Choroid plexus epithelial cell (primary cell): Measurements from ENCODE around the gene CORO7.
A peak's percentile ranks its signal among the peaks of the same experiment; 100 is the strongest.

Experiments used
- DNase-seq: peaks from one replicate; pipeline ENCODE4 v3.0.0-alpha.2; 2010; ENCODE audit warnings: low read depth
- H3K4me3 ChIP-seq: 2 replicates; pipeline ENCODE4 v1.5.1; 2011; ENCODE audit warnings: low read depth, mild to moderate bottlenecking, control low read depth, low read length, moderate library complexity
- TF ChIP-seq, protein P1 (sequence below): conservative IDR thresholded peaks from 2 replicates; pipeline ENCODE4 v1.5.1; 2011; ENCODE audit warnings: low read depth, mild to moderate bottlenecking, control low read depth, inconsistent platforms, low read length, moderate library complexity

The CORO7 gene

GRCh38 chr16:4373909-4374742 lies 42.3 kb downstream of the CORO7 start:
- peak overlapping the region; percentile 80 for H3K4me3 ChIP-seq
- DNase-seq, result peak; percentile 97
- TF ChIP-seq, protein P1, sequence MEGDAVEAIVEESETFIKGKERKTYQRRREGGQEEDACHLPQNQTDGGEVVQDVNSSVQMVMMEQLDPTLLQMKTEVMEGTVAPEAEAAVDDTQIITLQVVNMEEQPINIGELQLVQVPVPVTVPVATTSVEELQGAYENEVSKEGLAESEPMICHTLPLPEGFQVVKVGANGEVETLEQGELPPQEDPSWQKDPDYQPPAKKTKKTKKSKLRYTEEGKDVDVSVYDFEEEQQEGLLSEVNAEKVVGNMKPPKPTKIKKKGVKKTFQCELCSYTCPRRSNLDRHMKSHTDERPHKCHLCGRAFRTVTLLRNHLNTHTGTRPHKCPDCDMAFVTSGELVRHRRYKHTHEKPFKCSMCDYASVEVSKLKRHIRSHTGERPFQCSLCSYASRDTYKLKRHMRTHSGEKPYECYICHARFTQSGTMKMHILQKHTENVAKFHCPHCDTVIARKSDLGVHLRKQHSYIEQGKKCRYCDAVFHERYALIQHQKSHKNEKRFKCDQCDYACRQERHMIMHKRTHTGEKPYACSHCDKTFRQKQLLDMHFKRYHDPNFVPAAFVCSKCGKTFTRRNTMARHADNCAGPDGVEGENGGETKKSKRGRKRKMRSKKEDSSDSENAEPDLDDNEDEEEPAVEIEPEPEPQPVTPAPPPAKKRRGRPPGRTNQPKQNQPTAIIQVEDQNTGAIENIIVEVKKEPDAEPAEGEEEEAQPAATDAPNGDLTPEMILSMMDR, result no peak

- DNase-seq, result no peak
- peak overlapping the region; percentile 80 for H3K4me3 ChIP-seq
- TF ChIP-seq, protein P1, result no peak
These were observed 43.0 kb downstream of the CORO7 start for GRCh38 chr16:4373356-4373908.

DNA sequence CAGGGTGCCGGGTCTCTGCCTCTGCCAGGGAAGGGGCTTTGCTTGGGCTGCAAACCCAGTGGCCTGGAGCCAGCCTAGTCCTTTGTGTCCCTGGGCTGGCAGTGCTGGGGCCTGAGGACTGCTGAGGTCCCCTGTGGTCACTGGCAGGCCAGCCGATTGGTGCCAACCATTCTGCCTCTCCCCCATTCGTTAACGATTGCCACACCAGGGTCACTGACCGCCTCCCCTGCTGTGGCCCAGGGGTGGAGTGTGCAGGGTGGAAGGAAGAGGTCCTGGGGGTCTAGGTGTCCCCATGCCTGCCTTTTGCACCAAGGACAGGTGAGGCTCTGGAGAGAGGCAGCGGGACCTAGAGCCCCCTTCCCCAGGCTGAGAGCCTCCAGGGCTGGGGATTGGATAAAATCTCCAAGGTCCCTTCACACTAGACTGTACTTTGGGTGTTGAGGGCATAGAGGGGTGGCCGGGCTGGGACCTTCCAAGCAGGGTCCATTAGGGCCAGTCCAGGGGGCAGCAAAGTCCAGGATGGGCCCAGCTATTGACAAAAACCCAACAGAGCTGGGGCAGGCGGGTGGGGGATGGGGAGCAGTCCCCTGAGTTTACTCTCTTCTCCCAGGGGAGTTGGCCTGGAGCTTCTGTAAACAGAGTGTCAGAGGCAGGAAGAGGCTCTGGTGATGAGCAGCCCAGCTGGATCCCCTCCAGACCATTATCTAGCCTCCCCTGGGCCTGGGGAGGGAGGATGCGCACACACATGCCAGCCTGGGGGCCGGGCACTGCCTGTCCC lies 43.6 kb downstream of the CORO7 start:
- no peak for DNase-seq
- TF ChIP-seq, protein P1, result no peak
- peak overlapping the region; percentile 80 for H3K4me3 ChIP-seq

DNA sequence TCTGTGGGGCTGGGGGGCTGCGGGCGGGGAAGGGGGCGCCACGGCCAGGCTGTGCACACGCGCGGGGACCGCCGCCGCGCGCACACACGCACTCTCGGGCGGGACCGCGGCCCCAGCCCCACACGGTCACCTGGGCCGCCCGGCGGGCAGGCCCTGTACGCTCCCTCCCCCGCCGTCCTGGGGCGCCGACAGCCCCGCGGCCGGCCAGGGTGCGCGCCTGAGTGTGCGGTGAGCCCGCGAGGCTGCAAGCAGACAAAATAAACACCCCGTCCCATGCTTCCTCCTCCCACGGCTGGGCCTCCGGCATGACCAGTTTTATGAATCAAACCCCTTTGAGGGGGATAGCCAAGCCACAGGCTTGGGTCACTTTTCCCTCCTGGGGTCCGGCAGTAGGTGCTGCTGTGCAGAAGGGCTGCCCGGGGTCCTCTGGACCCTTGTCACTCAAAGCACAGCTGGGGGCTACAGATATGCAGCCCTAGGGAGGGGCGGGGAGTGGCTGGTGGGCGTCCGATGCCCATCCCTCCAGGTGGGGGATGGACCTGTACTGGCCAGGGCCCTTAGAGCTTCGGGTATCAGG lies 44.3 kb downstream of the CORO7 start:
- TF ChIP-seq, protein P1, result no peak
- DNase-seq, result no peak
- peak overlapping the region; percentile 80 for H3K4me3 ChIP-seq

- TF ChIP-seq, protein P1, result no peak
- peak; percentile 76 for DNase-seq
- H3K4me3 ChIP-seq, result peak within 1 kb of the TSS; percentile 80
These were observed 44.9 kb downstream of the CORO7 start, which contains the start of gene VASN for GRCh38 chr16:4371357-4372000. VASN (plus strand) TSS chr16:4371848; CDS start chr16:4380878, 9,030 bp downstream.

DNA sequence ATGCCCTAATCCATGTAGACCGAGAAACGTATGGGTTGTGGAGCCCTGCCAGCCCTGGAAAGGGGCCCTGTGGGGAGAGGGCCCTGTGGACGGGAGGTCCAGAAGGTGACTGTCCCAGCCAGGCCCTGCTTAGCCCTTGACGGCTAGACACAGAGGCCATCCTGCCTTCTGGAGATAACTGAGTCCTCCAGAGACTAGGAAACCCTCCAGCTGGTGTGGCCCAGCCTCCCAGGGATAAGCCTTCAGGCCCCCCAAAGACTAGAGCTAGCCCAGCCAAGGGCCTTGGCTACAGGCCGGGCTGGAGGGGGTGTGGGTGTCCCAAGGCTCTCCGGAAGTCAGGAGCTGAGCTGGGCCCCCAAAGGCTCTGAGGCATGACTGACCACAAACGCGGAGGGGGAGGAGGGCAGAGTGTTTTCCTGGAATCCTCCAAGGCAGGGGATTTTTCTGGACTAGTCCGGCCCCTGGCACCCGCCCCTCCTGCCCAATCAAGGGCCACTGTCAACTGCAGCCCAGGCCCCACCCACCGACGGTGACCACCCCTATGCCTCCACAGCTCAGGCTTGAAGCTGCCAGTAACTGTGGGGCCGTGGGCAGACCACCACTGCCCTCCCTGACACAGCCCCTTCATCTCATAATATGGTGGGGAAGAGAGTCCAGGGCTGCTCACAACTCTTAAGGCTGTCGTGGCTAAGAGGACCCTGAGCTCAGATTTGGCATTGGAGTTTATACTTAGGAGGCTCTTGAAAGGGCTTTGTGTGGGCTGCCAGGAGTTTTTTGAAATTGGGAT lies 45.6 kb downstream of the CORO7 start:
- TF ChIP-seq, protein P1, result no peak
- H3K4me3 ChIP-seq, result no peak overlapping the region
- peak; percentile 84 for DNase-seq
